ENCODE data around the gene GPRC5D. TPM values are rescaled to one million over a fixed set of nuclear protein-coding genes. Genes with fewer than 3 reads are reported as not detected.

Gene GPRC5D
- polyA plus RNA-seq, 1 donor from 2014 or later, result not detected

GRCh38 chr12:12941450-12942350, 10.3 kb downstream of the GPRC5D start:
- no peak overlapping the region for H2AFZ ChIP-seq (ENCODE audit: low read depth, low read length)
- no peaks in the 10 kb centered on the region for H4K20me1 ChIP-seq (ENCODE audit: insufficient read depth)
- no peaks in the 10 kb centered on the region for H3K79me2 ChIP-seq (replicated peaks; ENCODE audit: insufficient read depth, low read length)
- no peak overlapping the region for H3K4me2 ChIP-seq (ENCODE audit: low read length)
- TF ChIP-seq, protein P1, sequence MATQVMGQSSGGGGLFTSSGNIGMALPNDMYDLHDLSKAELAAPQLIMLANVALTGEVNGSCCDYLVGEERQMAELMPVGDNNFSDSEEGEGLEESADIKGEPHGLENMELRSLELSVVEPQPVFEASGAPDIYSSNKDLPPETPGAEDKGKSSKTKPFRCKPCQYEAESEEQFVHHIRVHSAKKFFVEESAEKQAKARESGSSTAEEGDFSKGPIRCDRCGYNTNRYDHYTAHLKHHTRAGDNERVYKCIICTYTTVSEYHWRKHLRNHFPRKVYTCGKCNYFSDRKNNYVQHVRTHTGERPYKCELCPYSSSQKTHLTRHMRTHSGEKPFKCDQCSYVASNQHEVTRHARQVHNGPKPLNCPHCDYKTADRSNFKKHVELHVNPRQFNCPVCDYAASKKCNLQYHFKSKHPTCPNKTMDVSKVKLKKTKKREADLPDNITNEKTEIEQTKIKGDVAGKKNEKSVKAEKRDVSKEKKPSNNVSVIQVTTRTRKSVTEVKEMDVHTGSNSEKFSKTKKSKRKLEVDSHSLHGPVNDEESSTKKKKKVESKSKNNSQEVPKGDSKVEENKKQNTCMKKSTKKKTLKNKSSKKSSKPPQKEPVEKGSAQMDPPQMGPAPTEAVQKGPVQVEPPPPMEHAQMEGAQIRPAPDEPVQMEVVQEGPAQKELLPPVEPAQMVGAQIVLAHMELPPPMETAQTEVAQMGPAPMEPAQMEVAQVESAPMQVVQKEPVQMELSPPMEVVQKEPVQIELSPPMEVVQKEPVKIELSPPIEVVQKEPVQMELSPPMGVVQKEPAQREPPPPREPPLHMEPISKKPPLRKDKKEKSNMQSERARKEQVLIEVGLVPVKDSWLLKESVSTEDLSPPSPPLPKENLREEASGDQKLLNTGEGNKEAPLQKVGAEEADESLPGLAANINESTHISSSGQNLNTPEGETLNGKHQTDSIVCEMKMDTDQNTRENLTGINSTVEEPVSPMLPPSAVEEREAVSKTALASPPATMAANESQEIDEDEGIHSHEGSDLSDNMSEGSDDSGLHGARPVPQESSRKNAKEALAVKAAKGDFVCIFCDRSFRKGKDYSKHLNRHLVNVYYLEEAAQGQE (IDR thresholded peaks at IDR 0.05; ENCODE audit: borderline replicate concordance), result no peak
- H3K4me3 ChIP-seq (ENCODE audit: low read length), result no peak overlapping the region
- H3K9ac ChIP-seq (ENCODE audit: low read length), result no peak overlapping the region
- no peaks in the 10 kb centered on the region for H3K9me3 ChIP-seq (ENCODE audit: low read length)
- H3K36me3 ChIP-seq (ENCODE audit: insufficient read depth, low read length), result no peaks in the 10 kb centered on the region
- no peaks in the 10 kb centered on the region for H3K9me2 ChIP-seq (ENCODE audit: insufficient read depth, low read length)
- H3F3A ChIP-seq (ENCODE audit: insufficient read depth, low read length, poor library complexity, severe bottlenecking), result no peaks in the 10 kb centered on the region
- H3K27me3 ChIP-seq (ENCODE audit: insufficient read depth, low read depth, low read length), result no peaks in the 10 kb centered on the region
- no peak overlapping the region for H3K27ac ChIP-seq (ENCODE audit: low read length)

DNA sequence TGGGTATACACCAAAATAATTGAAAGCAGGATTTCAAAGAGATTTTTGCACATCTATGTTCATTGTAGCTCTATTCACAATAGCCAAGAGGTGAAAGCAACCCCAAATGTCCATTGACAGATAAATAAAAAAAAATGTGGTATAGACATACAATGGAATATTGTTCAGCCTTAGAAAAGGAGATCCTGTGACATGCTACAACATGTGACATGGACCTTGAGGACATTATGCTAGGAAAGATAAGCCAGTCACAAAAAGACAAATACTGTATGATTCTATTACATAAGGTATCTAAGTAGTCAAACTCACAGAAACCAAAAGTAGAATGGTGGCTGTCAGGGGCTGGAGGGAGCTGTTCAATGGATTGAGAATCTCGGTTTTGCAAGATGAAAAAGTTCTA, 12.1 kb downstream of the GPRC5D start:
- Histone ChIP-seq H3K9ac (ENCODE audit: low read length) (no peak overlapping the region), H2AFZ (ENCODE audit: low read depth, low read length) (no peak overlapping the region), H3K79me2 (replicated peaks; ENCODE audit: insufficient read depth, low read length) (no peaks in the 10 kb centered on the region), H3K36me3 (ENCODE audit: insufficient read depth, low read length) (no peaks in the 10 kb centered on the region), H4K20me1 (ENCODE audit: insufficient read depth) (no peaks in the 10 kb centered on the region), H3K27me3 (ENCODE audit: insufficient read depth, low read depth, low read length) (no peaks in the 10 kb centered on the region), H3K27ac (ENCODE audit: low read length) (no peak overlapping the region), H3F3A (ENCODE audit: insufficient read depth, low read length, poor library complexity, severe bottlenecking) (no peaks in the 10 kb centered on the region), H3K9me2 (ENCODE audit: insufficient read depth, low read length) (no peaks in the 10 kb centered on the region), H3K4me3 (ENCODE audit: low read length) (no peak overlapping the region), H3K4me2 (ENCODE audit: low read length) (no peak overlapping the region), H3K9me3 (ENCODE audit: low read length) (no peaks in the 10 kb centered on the region)
- TF ChIP-seq MXI1 (conservative IDR thresholded peaks at IDR 0.05; ENCODE audit: poor library complexity, severe bottlenecking) (no peak), SMC3 (conservative IDR thresholded peaks at IDR 0.05; ENCODE audit: poor library complexity) (no peak), POLR2AphosphoS5 (IDR thresholded peaks at IDR 0.05) (no peak), EP300 (conservative IDR thresholded peaks at IDR 0.05; ENCODE audit: poor library complexity, severe bottlenecking) (no peak), TAF1 (IDR thresholded peaks at IDR 0.05; ENCODE audit: low read depth) (no peak), EZH2 (IDR thresholded peaks at IDR 0.05; ENCODE audit: borderline replicate concordance, insufficient read depth, low read length, poor library complexity, severe bottlenecking) (no peak), RAD21 (conservative IDR thresholded peaks at IDR 0.05) (no peak), CTCF (IDR thresholded peaks at IDR 0.05; ENCODE audit: poor library complexity, severe bottlenecking) (no peak)
- TF ChIP-seq, protein P1 (IDR thresholded peaks at IDR 0.05; ENCODE audit: borderline replicate concordance), result no peak

All from neural cell (in vitro differentiated cells).